Osteoblast (primary cell): ENCODE measurements around the gene SND1. TPM values are rescaled to one million over a fixed set of nuclear protein-coding genes. Genes with fewer than 3 reads are reported as not detected.

ENCODE experiments used
- DNase-seq: peaks from one replicate; pipeline ENCODE4 v3.0.0; 2011; ENCODE audit warnings: low spot score, mixed read lengths; ENCODE audit not compliant: insufficient read length; ENCODE audit errors: missing footprints
- H2AFZ ChIP-seq: 2 replicates; pipeline ENCODE4 v1.6.0; 2011; ENCODE audit warnings: mild to moderate bottlenecking, low read length
- H3K27ac ChIP-seq: 2 replicates; pipeline ENCODE4 v1.5.1; 2011; ENCODE audit warnings: mild to moderate bottlenecking, low read depth, low read length, moderate library complexity
- H3K27me3 ChIP-seq: 2 replicates; pipeline ENCODE4 v1.6.0; 2012; ENCODE audit warnings: mild to moderate bottlenecking, control low read depth, inconsistent platforms, low read length, moderate library complexity; ENCODE audit not compliant: insufficient read depth
- H3K36me3 ChIP-seq: 2 replicates; pipeline ENCODE4 v1.5.1; 2011; ENCODE audit warnings: mild to moderate bottlenecking, low read length, control low read depth, moderate library complexity; ENCODE audit not compliant: insufficient read depth
- H3K4me1 ChIP-seq: 2 replicates; pipeline ENCODE4 v1.5.1; 2011; ENCODE audit warnings: mild to moderate bottlenecking, low read length, control low read depth, moderate library complexity; ENCODE audit not compliant: insufficient read depth
- H3K4me2 ChIP-seq: 2 replicates; pipeline ENCODE4 v1.6.0; 2011; ENCODE audit warnings: mild to moderate bottlenecking, low read length; ENCODE audit not compliant: insufficient read depth
- H3K4me3 ChIP-seq: fragments of 200-600 bp; sonication (generic); 3 replicates; pipeline ENCODE4 v1.5.1; 2012; ENCODE audit warnings: mild to moderate bottlenecking, low read length, inconsistent platforms; ENCODE audit not compliant: insufficient read depth
- H3K79me2 ChIP-seq: 2 replicates; pipeline ENCODE4 v1.6.0; 2012; ENCODE audit warnings: mild to moderate bottlenecking, low read length, control low read depth, inconsistent platforms; ENCODE audit not compliant: insufficient read depth
- H3K9me3 ChIP-seq: 2 replicates; pipeline ENCODE4 v1.5.1; 2011; ENCODE audit warnings: low read depth, low read length, control low read depth
- H4K20me1 ChIP-seq: 2 replicates; pipeline ENCODE4 v1.6.0; 2012; ENCODE audit warnings: mild to moderate bottlenecking, low read length, control low read depth; ENCODE audit not compliant: insufficient read depth
- CTCF ChIP-seq: IDR thresholded peaks from 2 replicates; pipeline ENCODE4 v1.5.1; 2011; ENCODE audit warnings: mild to moderate bottlenecking, low read depth, low read length, moderate library complexity; ENCODE audit errors: extremely low read depth
- total RNA-seq: library from RNA; depleted of rRNA; stranded (reverse); fragments of >200 nt; gene quantifications from 2 replicates; pipeline ENCODE4 v1.2.3, GENCODE V29; 2012

SND1 gene
- total RNA-seq, 1 donor = 257 TPM

DNA sequence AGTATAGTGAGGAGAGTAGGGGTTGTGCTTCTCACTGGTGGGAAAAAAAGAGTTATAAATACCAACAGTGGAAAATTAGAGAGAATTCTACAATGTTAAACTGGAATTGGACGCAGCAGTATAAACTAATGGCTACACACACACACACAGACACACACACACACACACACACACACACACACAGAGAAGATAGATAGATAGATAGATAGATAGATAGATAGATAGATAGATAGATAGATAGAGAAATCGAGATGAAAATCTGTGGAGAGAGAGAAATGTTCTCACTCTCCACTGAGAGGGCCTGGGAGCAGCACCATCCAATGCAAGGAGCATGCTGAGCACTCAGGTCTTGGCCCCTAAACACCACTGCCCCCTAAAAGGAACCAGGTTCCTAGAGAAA is 479.1 kb downstream of the SND1 start:
- H4K20me1 ChIP-seq = no peaks in the 10 kb centered on the region
- H3K4me3 ChIP-seq = no peak overlapping the region
- no peak overlapping the region for H3K4me2 ChIP-seq
- no peak for DNase-seq
- H3K27me3 ChIP-seq = peaks cover 74% of the 10 kb centered on the region
- H3K36me3 ChIP-seq = no peaks in the 10 kb centered on the region
- no peak overlapping the region for H2AFZ ChIP-seq
- no peak overlapping the region for H3K27ac ChIP-seq
- H3K9me3 ChIP-seq = no peaks in the 10 kb centered on the region
- H3K79me2 ChIP-seq = no peaks in the 10 kb centered on the region
- H3K4me1 ChIP-seq = peaks cover 13% of the 10 kb centered on the region
- TF ChIP-seq CTCF = no peak

GRCh38 chr7:128131731-128132130 is 479.7 kb downstream of the SND1 start:
- H3K27me3 ChIP-seq = peaks cover 77% of the 10 kb centered on the region
- no peaks in the 10 kb centered on the region for H4K20me1 ChIP-seq
- no peaks in the 10 kb centered on the region for H3K9me3 ChIP-seq
- no peak for DNase-seq
- peaks cover 14% of the 10 kb centered on the region for H3K4me1 ChIP-seq
- H3K4me3 ChIP-seq = no peak overlapping the region
- no peak overlapping the region for H3K27ac ChIP-seq
- no peak overlapping the region for H3K4me2 ChIP-seq
- no peak for TF ChIP-seq CTCF
- H3K36me3 ChIP-seq = no peaks in the 10 kb centered on the region
- H2AFZ ChIP-seq = no peak overlapping the region
- H3K79me2 ChIP-seq = no peaks in the 10 kb centered on the region

GRCh38 chr7:128132426-128133069 is 480.6 kb downstream of the SND1 start:
- H3K4me3 ChIP-seq = no peak overlapping the region
- H3K27me3 ChIP-seq = peaks cover 85% of the 10 kb centered on the region
- no peak overlapping the region for H3K27ac ChIP-seq
- no peak for TF ChIP-seq CTCF
- no peaks in the 10 kb centered on the region for H3K79me2 ChIP-seq
- H3K4me2 ChIP-seq = no peak overlapping the region
- no peaks in the 10 kb centered on the region for H3K9me3 ChIP-seq
- H4K20me1 ChIP-seq = no peaks in the 10 kb centered on the region
- H3K36me3 ChIP-seq = no peaks in the 10 kb centered on the region
- peaks cover 14% of the 10 kb centered on the region for H3K4me1 ChIP-seq
- DNase-seq = no peak
- H2AFZ ChIP-seq = no peak overlapping the region

DNA sequence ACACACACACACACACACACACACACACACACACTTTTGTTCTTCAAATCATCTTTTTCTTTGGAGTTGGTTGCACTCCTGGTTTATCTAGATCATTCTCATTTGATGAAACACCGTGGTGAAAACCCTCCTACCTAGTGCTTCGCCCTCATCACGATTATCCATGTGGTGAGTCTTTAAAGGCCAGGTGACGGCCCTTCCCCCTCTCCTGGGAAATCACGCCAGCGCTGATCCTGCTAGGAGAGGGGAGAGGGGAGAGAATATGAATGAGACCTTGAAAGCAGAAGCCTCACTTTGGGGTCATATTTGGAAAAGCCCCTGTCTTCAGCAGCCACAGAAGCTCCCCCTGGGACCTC is 483.1 kb downstream of the SND1 start:
- Histone ChIP-seq H3K27ac (no peak overlapping the region), H3K36me3 (no peaks in the 10 kb centered on the region), H3K4me3 (peak overlapping the region; percentile 79), H3K4me1 (peaks cover 14% of the 10 kb centered on the region), H3K9me3 (no peaks in the 10 kb centered on the region), H3K27me3 (peaks cover 86% of the 10 kb centered on the region), H3K79me2 (no peaks in the 10 kb centered on the region), H4K20me1 (no peaks in the 10 kb centered on the region), H3K4me2 (peak overlapping the region; percentile 92), H2AFZ (peak overlapping the region; percentile 85)
- no peak for TF ChIP-seq CTCF
- no peak for DNase-seq
